Measurements from ENCODE around the gene OR10G2.
"Not testable (repeated sequence)": the region's sequence is repeated elsewhere in the genome, so short reads cannot be mapped to it uniquely, and the experiment has no call there.

OR10G2 gene, protein sequence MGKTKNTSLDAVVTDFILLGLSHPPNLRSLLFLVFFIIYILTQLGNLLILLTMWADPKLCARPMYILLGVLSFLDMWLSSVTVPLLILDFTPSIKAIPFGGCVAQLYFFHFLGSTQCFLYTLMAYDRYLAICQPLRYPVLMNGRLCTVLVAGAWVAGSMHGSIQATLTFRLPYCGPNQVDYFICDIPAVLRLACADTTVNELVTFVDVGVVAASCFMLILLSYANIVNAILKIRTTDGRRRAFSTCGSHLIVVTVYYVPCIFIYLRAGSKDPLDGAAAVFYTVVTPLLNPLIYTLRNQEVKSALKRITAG

DNA sequence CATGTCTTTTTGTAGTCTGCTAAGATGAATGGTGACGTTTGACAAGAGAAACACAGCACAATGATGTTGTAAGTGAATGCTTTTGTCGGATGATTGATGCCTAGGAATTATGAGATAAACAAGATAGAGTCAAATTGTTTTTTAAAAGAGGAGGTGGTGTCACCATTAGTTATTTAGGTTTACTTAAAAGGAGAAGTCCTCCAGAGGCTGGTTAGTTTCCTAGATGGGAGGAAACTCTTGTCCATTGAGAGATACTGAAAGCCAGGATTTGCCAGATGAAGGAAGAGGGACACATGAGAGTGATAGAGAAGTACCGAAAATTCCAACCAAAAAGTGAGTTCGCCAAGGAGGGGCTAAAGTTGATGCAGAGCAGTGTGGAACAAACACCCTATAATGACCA lies at the start of gene OR10G2:
TSS of gene OR10G2 (minus strand) at position 101 of the 400 bp plus-strand sequence. CDS start at position 3, 98 bp downstream.
- DNase-seq, result no peak

DNA sequence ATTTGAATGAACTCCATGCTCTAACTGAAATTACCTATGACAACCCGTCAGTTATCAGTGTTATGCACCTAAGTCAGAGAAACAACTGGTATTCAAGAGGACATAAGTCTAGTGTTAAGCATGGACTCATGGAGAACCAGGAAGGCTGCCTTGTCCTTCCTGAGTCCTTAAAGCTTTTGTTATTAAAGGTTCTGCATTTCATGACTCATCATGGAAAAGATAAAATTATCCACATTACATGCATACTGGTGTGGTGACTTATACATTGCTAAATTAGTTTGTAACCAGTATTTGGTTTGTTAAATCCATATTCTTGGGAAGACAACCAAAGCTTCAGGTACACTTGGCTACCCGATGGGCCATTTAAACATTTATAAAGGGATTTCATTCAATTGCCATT lies 45.3 kb upstream of the OR10G2 start:
- no peak for DNase-seq

DNA sequence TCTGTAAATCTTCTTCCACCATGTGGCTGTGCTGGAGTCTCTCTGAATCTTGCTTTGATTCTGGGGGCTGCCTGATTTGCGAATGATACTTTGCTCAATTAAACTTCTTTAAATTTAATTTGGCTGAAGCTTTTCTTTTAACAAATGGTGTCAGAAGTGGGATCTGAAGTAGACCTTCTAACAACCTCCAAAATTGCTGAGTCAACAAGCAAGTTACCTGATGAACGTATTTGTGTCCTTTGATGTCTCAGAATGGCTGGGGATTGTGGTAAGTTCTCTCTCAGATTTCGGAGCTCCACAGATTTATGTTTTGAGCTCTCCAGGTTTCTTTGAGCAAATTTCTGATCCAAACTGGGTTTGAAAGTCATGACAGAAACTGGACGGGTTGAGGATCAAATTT lies 40.8 kb upstream of the OR10G2 start:
- no peak for DNase-seq

DNA sequence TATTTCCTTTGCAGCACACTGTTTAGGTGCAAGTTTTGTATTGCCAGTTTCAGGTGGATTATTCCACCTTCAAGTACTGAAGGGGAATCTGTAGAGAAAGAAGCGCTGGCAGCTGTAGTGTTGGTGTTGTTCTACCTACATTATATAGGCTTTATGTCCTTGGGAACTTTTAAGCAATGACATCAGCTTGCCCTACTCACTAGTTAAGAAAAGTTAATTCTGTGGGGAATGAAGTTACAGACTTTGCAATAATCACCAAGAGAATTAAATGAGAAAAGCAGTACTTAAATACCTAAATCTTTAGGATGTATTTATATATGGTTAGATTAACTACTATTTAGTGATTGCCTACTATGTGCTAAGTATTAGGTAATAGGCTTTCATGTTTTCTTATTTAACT lies 39.0 kb upstream of the OR10G2 start, which contains the start of gene OR4E1:
TSS of gene OR4E1 (minus strand) at position 101 of the 400 bp plus-strand sequence. CDS start 2,883 bp downstream, outside the sequence.
- no peak for DNase-seq

DNA sequence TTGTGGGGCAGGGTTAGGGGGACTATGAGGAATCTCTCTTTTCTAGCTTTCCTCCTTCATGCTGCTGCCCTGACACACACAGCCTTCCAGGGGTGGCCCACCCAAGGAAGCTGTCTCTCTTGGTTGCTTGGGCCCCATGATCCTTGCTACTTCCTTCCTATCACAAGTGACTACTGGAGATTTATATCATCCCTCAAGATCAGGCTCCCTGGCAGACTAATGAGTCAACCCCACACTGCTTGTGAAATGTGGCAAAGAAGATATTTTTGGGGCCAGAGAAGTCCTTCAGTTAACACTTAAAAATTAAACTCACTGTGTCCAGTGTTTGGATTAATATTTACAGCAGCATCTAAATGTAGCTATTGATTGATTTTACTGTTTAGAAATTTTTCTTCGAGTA lies 37.4 kb upstream of the OR10G2 start:
- no peak for DNase-seq

DNA sequence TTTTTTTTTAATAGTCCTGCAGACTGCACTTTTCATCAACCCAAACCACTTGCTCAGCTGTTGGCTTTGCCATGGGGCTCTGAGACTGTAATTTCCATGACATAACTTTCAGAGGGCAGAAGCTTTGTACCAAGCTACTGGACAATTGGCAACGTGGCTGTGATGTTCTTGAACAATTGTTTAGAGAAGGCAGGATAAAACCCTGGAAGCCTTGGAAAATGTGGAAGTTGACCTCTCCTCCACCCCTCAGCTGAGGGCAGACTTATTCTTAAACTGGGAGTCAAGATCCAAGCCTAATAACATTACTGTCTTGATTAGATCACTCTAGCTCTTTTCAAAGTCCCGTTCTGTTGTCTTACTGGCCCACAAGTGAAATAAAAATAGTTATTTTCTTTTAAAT lies 36.6 kb upstream of the OR10G2 start:
- DNase-seq, result no peak

DNA sequence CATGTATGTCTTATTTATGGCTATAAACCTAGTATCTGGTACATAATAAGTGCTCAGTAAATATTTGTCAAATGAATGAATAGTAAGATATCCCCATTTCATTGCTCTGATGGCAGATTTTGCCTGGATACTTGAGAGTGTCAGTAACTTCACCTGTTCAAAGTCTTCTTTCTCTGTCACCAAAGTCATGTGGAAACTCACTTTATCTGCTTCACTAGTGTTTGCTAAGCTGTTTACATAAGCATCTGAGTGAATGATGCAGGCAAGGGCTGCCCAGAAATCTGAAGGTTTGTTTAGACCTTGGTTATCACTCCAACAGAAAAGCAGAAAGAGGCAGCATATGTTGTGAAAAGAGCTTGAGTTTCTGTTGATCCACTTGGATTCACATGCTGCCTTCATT lies 34.5 kb upstream of the OR10G2 start:
- no peak for DNase-seq

DNA sequence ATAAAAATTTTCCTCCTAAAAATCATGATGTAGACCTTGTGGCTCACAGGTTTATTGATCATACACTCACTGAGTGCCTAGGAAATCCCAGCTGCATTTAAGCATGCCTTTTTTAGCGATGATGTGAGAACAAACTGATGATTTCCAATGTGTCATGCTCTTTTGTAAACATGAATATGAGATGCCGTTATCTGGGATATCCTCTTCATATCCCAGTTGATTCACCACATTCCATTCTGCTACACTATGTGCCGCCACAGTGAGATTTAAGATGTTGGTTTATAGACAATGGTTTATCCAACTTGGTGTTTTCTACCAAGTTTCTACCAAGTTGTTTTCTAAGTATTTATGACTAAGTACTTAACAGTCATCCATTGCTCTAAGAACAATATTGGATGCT lies 33.6 kb upstream of the OR10G2 start:
- no peak for DNase-seq

DNA sequence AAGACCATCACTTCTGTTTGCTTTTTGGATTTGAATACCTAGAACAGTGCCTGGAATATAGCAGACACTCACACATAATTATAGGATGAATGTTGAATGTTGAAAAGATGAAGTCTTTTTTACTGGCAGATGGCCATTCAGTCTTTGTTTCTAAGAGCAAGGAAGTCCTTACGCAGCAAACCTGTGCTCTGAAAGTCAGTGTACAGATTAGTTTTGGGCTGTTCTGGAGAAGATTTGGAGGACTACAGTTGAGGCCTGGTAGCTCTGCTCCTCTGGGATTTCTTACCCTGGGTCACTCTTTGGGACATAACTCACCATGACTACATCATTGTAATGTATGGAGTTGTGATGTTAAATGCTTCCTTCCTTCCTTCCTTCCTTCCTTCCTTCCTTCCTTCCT lies 22.2 kb upstream of the OR10G2 start:
- no peak for DNase-seq

DNA sequence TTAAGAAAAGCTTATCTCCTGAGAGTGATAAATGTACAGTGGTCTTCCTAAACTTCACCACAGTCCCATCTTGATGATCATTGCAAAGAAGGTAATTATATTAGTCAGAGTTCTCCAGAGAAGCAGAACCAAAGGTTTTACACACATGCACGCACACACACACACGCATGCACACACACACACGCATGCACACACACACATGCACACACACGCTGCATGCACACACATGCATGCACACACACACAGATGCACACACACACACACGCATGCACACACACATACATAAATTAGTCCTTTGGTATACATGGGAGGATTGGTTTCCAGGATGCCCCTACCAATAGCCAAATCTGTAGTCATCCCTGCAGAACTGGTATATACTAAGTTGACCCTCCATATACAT lies 19.5 kb upstream of the OR10G2 start:
- no peak for DNase-seq

DNA sequence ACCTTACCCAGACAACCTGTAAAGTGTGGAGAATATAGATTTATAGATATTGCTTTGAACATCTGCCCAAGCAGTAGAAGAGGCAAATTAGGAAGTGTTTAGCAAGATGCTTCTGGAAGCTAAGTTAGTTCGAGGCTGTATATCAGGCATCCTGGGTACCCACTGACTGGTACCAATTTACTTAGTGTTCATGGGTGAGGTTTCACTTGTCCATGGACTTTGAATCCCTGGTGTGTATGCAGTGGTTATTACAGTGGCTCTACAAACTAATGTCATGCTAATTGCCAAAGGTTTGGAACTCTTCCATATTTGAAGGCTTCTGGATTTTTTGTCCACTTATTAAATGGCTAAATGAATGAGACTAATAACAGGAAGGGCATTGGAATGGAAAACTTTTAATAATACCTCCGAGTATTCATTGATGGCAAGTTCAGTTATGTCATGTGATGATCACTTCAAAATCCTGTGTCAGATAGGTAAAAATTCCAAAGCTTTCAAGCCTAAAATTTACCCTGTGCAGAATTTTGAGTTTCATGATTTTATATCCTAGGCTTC lies 18.7 kb upstream of the OR10G2 start, which contains the start of gene OR4E2:
TSS of gene OR4E2 (plus strand) at position 505 of the 555 bp plus-strand sequence. CDS start 11,248 bp downstream, outside the sequence.
- DNase-seq, result no peak

DNA sequence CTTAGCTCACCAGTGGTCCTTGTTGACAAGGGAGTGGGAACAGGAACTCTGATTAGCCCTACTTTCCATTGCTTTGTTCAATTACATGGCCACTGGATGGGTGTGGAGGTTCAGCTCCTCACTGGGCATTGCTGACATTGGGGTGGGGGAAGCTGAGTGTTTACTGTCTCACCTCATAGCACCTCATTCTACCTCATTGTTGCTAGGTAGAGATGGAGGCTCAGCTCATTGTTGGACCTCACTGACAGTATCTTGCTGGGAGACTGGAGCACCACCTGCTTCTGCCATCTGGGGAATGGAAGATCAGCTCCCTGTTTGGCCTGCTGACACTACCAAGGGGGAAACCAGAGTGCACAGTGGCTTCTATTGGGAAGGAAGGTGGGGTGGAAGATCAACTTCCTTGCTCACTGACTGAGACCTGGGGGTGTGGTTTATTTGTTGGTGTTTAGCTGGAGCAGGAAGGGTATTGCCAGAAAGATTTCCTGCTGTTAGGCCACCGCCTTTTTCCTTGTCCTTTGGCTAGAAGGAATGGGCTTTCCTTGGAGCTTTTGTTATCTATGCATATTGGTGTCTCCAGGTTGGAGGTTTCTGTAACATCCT lies 17.6 kb upstream of the OR10G2 start:
- no peak for DNase-seq

DNA sequence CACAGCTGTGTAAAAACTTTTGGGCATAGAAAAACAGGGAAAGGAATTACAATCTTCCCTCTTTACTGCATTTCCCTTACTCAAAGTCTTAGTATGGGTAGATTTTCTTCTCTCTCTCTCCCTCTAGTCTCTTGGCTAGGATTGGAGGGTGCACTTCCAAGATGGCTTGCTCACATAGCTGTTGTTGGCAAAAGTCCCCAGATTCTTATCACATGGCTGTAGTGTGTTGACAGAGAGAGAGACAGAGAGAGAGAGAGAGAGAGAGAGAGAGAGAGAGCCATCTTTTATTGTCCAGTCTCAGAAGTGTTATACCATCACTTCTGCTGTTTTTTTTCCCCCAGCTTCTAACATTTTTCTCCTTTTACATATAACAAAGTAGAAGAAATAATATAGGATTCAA lies 12.6 kb upstream of the OR10G2 start:
- DNase-seq, result no peak

DNA sequence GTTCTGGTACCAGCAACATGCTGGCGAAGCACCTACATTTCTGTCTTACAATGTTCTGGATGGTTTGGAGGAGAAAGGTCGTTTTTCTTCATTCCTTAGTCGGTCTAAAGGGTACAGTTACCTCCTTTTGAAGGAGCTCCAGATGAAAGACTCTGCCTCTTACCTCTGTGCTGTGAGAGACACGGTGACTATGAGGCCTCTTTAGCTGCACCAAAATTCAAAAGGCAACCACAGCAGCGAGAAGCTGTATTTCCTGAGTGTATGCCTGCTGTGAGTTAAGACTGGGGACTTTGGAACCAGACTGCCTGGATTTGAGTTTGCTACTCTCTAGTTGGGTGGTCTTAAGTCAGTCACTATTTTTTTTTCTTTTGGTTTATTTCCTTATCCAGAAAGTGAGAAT lies 8.7 kb upstream of the OR10G2 start:
- no peak for DNase-seq

DNA sequence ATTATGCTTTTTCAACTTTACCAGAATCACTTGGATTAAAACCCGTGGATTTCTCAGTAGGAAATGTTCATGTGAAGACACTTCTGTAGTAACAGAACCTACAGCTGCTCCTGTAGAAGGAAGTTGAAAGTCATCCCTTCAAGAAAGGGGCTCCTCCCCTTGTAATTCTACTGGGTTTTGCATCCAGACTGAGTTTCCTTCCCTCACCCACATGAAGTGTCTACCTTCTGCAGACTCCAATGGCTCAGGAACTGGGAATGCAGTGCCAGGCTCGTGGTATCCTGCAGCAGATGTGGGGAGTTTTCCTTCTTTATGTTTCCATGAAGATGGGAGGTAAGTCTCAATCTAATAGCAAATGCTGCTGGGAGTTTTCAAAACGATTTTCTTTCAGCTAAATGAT lies 7.9 kb upstream of the OR10G2 start:
- DNase-seq, result no peak

DNA sequence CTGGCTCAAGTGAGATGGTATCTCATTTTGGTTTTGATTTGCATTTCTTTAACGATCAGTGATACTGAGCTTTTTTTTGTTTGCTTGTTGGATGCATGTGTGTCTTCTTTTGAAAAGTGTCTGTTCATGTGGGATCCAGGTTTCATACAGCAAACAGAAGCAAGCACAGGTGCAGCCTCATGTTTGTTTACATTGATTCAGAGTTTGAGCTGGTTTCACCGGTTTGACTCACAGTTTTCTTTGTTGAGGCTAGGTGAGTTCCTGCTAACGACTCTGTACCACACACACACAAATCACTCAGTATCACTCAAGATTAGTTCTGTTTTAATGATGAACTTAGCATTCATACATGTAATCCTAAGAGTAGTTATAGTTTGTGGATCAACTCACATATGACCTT lies 3.7 kb downstream of the OR10G2 start:
- no peak for DNase-seq

DNA sequence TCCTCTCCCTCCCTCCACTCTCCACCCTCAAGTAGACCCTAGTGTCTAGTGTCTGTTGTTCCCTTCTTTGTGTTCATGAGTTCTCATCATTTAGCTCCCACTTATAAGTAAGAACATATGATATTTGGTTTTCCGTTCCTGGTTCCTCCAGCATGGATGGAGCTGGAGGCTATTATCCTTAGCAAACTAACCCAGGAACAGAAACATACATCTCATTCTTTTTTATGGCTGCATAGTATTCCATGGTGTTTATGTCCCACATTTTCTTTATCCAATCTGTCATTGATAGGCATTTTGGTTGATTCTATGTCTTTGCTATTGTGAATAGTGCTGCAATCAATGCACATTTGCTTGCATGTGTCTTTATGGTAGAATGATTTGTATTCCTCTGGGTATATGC lies 4.2 kb downstream of the OR10G2 start:
- not testable (repeated sequence) for DNase-seq

DNA sequence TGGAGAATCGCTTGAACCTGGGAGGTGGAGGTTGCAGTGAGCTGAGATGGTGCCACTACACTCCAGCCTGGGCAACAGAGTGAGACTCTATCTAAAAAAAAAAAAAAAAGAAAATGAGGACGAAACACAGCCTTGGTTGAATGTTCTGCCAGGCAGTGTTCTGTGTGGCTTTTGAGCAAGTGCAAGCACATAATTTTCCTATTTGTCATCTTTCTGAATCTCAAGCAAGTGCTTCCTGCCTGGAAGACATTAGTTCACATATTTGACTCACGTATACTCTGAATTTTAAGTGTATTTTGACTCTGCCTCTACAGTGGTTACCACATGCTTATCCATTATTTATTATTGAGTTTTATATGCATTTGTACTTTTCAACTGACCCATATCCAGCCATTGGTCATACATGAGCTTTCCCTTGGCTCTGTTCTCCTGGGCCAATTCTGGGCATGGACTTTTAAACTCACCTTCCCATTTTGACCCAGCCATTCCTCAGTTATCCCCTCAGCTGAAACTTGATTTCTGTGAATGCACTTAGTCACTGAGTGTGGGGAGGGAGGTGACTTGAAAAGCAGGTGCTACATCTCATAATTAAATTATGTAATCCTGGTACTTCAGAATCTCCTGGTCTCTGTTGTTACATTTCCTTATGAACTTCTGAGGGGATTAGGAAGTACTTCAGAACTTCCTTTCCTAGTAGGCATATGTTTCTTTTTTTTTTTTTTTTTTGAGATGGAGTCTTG lies 8.1 kb downstream of the OR10G2 start:
- no peak for DNase-seq

DNA sequence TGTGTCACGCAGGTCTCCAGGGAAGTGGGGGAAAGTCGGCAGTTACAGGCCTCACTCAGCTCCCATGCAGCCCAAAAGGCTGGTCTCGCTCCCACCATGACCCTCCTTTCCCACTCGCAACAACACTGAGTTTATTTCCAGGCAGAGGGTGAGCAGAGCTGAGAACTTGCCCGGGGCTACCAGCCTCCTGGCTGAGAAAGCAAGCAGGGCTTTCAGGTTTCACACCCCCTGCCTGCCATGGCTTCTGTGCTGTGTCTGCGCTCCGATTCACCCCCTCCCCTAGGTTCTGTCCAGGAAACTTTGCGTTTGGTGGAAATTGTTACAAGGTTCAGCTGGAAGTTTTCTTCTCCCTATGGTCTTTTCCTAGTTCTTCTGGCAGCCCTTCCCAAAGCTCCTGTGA lies 17.1 kb downstream of the OR10G2 start:
- DNase-seq, result no peak

DNA sequence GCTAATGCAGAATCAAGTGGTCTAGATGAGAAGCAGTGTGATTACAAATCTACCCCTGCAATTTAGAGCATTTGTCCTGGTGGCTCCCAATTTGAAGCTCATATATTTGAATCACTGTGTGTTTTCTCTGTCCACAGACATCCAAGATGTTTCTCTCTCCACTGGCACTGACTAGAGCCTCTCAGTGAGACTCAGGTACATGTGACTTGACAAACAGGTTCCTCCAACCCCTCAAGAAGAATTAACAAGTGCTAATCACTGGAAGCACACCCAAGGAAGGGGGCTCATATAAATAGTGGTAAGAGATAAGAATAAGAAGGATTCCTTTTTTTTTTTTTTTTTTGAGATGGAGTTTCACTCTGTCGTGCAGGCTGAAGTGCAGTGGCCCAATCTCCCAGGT lies 20.5 kb downstream of the OR10G2 start:
- no peak for DNase-seq

DNA sequence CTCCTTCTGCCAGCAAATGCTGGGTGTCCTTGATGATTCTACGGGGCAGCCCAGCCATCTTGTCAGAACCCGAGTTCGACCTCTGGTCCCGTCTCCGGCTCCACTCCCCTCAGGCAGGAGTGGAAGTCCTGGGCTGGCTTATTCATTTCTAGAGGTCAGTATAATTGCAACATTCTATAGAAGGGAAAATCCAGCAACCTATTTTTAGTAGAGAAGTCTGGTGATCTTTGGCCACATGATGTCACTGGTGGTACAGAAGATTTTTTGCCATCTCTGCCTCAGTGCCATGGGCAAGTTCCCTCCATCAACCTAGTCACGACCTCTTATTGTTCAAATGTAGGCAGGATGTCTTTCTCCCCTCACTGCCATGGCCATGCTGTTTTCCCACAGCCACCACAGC lies 22.4 kb downstream of the OR10G2 start:
- no peak for DNase-seq

DNA sequence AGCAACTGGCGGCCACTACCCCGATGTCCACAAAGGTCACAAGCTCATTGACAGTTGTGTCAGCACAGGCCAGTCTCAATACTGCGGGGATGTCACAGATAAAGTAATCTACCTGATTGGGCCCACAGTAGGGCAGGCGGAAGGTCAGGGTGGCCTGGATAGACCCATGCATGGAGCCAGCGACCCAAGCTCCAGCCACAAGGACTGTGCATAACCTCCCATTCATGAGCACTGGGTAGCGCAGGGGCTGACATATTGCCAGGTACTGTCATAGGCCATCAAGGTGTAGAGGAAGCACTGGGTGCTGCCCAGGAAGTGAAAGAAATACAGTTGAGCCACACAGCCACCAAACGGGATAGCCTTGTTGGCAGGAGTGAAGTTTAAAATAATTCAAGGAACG lies 32.6 kb downstream of the OR10G2 start:
- DNase-seq, result not testable (repeated sequence)

DNA sequence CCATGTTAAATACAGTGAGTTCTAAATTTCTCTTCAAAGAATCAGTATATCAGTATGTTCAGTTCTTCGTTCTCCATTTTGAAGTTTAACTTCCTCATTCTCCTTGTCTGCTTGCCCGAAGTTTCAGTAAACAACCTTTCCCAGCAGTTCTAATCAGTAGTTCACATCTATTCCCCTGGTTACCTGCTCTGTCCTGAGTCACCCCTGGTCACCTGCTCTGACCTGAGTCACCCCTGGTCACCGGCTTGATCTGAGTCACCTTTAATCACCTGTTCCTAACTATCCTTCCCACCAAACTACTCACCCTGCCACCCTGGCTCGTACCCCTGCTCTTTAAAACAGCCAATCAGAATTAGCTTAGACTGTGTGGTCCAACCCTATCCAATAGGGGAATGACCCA lies 45.4 kb downstream of the OR10G2 start:
- no peak for DNase-seq

Measured in NCI-H1930 (cell line).